ENCODE measurements around the gene CREB3. TPM values are rescaled to one million over a fixed set of nuclear protein-coding genes. Genes with fewer than 3 reads are reported as not detected.

The CREB3 gene
- total RNA-seq, 1 experiment from 2014 or later = 29.1 TPM

DNA sequence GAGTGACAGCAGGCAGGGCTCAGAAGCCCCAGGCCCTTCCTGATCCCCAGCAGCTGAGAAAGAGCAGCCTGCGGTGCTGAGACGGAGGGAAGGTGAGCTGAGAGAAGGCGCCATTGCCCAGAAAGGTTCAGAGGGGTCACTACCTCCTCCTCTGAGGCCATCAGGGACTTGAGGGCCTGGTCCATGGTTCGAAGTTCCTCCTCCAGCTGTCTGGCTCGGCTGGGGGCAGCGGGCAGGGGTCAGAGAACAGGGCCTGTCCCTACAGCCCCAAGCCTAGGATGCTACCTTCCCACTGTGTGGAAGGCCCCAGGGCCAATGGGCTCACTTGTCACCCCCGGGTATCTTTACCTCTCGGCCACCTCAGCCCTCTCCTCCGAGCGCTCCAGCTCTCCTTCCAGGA lies 47.5 kb upstream of the CREB3 start:
- BruUV-seq (replicated peaks) = no TSS peak
- peaks cover 5% of the 10 kb centered on the region for H3K36me3 ChIP-seq (ENCODE audit: insufficient read depth, low read length, poor library complexity, severe bottlenecking)

GRCh38 chr9:35685506-35685905 lies 47.0 kb upstream of the CREB3 start:
- H3K4me1 ChIP-seq (ENCODE audit: insufficient read depth, low read length, poor library complexity, severe bottlenecking) = peaks cover 25% of the 10 kb centered on the region
- H3K27ac ChIP-seq (ENCODE audit: low read depth, low read length, poor library complexity, severe bottlenecking) = no peak overlapping the region
- no TSS peak for BruUV-seq (replicated peaks)
- no peaks in the 10 kb centered on the region for H3K9me3 ChIP-seq (ENCODE audit: low read depth, low read length, poor library complexity, severe bottlenecking)
- ChIA-PET POLR2A (ENCODE audit: low non-redundant PET) (no interaction called here), CTCF (no interaction called here)
- H3K36me3 ChIP-seq (ENCODE audit: insufficient read depth, low read length, poor library complexity, severe bottlenecking) = peaks cover 5% of the 10 kb centered on the region
- TF ChIP-seq CTCF (conservative IDR thresholded peaks at IDR 0.05; ENCODE audit: low read depth, low read length) = no peak
- TF ChIP-seq EZH2 (IDR thresholded peaks at IDR 0.05; ENCODE audit: borderline replicate concordance, low read depth, low read length, poor library complexity, severe bottlenecking) = no peak
- no peak for DNase-seq (ENCODE audit: low spot score)
- intact Hi-C loops (cut with micrococcal nuclease; ENCODE audit: unreplicated experiment) = no loop called here
- H3K4me3 ChIP-seq (ENCODE audit: low read depth, low read length, poor library complexity, severe bottlenecking) = no peak overlapping the region
- no peaks in the 10 kb centered on the region for H3K27me3 ChIP-seq (replicated peaks; ENCODE audit: insufficient read depth, low read depth, low read length, poor library complexity)

More for the DNA sequence above, 47.5 kb upstream of the CREB3 start:
- Histone ChIP-seq H3K27me3 (replicated peaks; ENCODE audit: insufficient read depth, low read depth, low read length, poor library complexity) (no peaks in the 10 kb centered on the region), H3K4me3 (ENCODE audit: low read depth, low read length, poor library complexity, severe bottlenecking) (no peak overlapping the region), H3K9me3 (ENCODE audit: low read depth, low read length, poor library complexity, severe bottlenecking) (no peaks in the 10 kb centered on the region), H3K4me1 (ENCODE audit: insufficient read depth, low read length, poor library complexity, severe bottlenecking) (peaks cover 20% of the 10 kb centered on the region), H3K27ac (ENCODE audit: low read depth, low read length, poor library complexity, severe bottlenecking) (no peak overlapping the region)
- intact Hi-C loops (cut with micrococcal nuclease; ENCODE audit: unreplicated experiment) = no loop called here
- DNase-seq (ENCODE audit: low spot score) = no peak
- CTCF ChIA-PET = interaction anchor here (1.0 kb wide), 1 partner anchor 12 kb away, joined by 3 read pairs; no protein-coding TSS in a partner anchor
- TF ChIP-seq EZH2 (IDR thresholded peaks at IDR 0.05; ENCODE audit: borderline replicate concordance, low read depth, low read length, poor library complexity, severe bottlenecking) = no peak
- no peak for TF ChIP-seq CTCF (conservative IDR thresholded peaks at IDR 0.05; ENCODE audit: low read depth, low read length)
- POLR2A ChIA-PET (ENCODE audit: low non-redundant PET) = no interaction called here

GRCh38 chr9:35686222-35687203 lies 46.0 kb upstream of the CREB3 start:
- TF ChIP-seq CTCF (conservative IDR thresholded peaks at IDR 0.05; ENCODE audit: low read depth, low read length) (no peak), EZH2 (IDR thresholded peaks at IDR 0.05; ENCODE audit: borderline replicate concordance, low read depth, low read length, poor library complexity, severe bottlenecking) (no peak)
- peaks cover 25% of the 10 kb centered on the region for H3K4me1 ChIP-seq (ENCODE audit: insufficient read depth, low read length, poor library complexity, severe bottlenecking)
- H3K9me3 ChIP-seq (ENCODE audit: low read depth, low read length, poor library complexity, severe bottlenecking) = no peaks in the 10 kb centered on the region
- no TSS peak for BruUV-seq (replicated peaks)
- H3K27me3 ChIP-seq (replicated peaks; ENCODE audit: insufficient read depth, low read depth, low read length, poor library complexity) = no peaks in the 10 kb centered on the region
- H3K27ac ChIP-seq (ENCODE audit: low read depth, low read length, poor library complexity, severe bottlenecking) = no peak overlapping the region
- DNase-seq (ENCODE audit: low spot score) = no peak
- POLR2A ChIA-PET (ENCODE audit: low non-redundant PET) = no interaction called here
- CTCF ChIA-PET = interaction anchor here (0.7 kb wide), 1 partner anchor 306 kb away, joined by 12 read pairs; no protein-coding TSS in a partner anchor
- no peak overlapping the region for H3K4me3 ChIP-seq (ENCODE audit: low read depth, low read length, poor library complexity, severe bottlenecking)
- peaks cover 5% of the 10 kb centered on the region for H3K36me3 ChIP-seq (ENCODE audit: insufficient read depth, low read length, poor library complexity, severe bottlenecking)
- intact Hi-C loops (cut with micrococcal nuclease; ENCODE audit: unreplicated experiment) = no loop called here
